ENCODE data around the gene GRID2. TPM values are rescaled to one million over a fixed set of nuclear protein-coding genes. Genes with fewer than 3 reads are reported as not detected.

GRID2 gene
- total RNA-seq, 4 donors from 2014 or later, result not detected

DNA sequence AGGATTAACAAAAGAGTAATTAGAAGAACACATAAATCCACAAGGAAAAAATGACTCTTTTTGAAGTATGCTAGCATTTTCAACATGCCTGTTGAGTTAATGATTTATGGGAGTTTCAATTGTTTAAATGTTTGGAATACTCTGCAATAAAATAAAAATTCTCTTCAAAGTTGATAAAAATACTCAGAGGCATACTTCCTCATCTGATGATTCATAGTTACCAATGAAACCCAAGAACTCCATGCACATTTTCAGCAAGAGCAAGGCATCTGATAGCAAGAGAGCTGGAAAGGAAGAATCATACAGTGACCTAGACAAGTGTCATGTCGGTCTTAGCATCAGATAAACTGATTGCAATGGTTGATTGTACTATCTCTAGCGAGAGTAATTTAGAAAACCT, 1081.1 kb downstream of the GRID2 start:
- no peak for ATAC-seq (ENCODE audit: low FRiP score)
- TF ChIP-seq, protein P1, sequence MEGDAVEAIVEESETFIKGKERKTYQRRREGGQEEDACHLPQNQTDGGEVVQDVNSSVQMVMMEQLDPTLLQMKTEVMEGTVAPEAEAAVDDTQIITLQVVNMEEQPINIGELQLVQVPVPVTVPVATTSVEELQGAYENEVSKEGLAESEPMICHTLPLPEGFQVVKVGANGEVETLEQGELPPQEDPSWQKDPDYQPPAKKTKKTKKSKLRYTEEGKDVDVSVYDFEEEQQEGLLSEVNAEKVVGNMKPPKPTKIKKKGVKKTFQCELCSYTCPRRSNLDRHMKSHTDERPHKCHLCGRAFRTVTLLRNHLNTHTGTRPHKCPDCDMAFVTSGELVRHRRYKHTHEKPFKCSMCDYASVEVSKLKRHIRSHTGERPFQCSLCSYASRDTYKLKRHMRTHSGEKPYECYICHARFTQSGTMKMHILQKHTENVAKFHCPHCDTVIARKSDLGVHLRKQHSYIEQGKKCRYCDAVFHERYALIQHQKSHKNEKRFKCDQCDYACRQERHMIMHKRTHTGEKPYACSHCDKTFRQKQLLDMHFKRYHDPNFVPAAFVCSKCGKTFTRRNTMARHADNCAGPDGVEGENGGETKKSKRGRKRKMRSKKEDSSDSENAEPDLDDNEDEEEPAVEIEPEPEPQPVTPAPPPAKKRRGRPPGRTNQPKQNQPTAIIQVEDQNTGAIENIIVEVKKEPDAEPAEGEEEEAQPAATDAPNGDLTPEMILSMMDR (IDR thresholded peaks at IDR 0.05), result no peak
- DNase-seq (ENCODE audit: low spot score), result no peak

GRCh38 chr4:93394545-93395081, 1090.8 kb downstream of the GRID2 start:
- no peak for ATAC-seq (ENCODE audit: low FRiP score)

GRCh38 chr4:93396272-93396671, 1092.5 kb downstream of the GRID2 start:
- TF ChIP-seq, protein P1 (IDR thresholded peaks at IDR 0.05), result no peak
- DNase-seq (ENCODE audit: low spot score), result no peak
- no peak for ATAC-seq (ENCODE audit: low FRiP score)

More at GRCh38 chr4:93394545-93395081, 1090.8 kb downstream of the GRID2 start:
- TF ChIP-seq, protein P1 (IDR thresholded peaks at IDR 0.05), result no peak
- DNase-seq (ENCODE audit: low spot score), result no peak

DNA sequence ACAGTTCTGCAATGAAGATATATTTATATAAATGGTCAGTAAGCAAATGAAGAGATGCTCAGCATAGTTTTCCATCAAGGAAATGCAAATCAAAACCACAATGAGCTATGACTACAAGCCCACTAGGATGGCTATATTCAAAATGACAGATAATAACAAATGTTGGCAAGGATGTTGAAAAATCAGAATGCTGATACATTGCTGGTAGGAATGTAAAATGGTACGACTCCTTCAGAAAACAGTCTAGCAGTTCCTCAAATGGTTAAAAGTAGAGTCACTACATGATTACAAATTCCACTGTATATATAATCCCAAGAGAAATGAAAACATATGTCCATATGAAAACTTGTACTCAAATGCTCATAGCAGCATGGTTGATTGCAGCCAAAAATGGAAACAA, 1099.8 kb downstream of the GRID2 start:
- ATAC-seq (ENCODE audit: low FRiP score) (no peak), DNase-seq (ENCODE audit: low spot score) (no peak)
- TF ChIP-seq, protein P1 (IDR thresholded peaks at IDR 0.05), result no peak

DNA sequence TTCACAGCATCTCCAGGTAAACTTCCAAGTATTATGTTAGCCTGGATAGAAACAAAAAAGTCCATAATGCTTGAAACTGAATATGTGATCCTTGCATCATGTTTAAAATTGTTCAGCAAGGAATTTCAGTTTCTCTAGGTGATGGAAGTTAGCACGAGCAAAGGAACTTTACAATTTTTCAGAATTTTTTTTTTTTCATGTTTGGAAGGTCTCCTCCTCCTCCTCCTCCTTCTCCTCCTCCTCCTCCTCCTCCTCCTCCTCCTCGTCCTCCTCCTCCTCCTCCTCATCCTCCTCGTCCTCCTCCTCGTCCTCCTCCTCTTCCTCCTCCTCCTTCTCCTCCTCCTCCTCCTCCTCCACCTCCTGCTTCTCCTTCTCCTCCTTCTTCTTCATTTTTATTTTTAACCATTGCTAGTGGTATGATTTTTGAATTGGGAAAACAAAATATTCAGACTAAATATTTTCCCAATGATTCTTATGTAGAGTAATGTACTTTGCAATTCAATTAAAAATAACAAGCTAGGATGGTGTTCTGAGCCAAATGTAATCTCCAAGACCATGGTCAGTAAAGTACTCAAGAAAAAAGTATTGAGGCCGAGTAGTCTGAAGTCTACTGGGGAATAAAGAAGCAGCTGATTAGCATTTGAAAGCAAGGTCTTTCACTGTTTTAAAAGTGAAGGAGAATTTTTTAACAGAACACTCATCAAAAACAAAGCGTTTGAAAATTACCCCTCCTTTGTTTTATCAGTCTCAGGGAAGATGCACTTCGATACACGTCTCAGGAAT, 1103.9 kb downstream of the GRID2 start:
- DNase-seq (ENCODE audit: low spot score) (no peak), ATAC-seq (ENCODE audit: low FRiP score) (no peak)
- TF ChIP-seq, protein P1 (IDR thresholded peaks at IDR 0.05), result no peak

- ATAC-seq (ENCODE audit: low FRiP score), result no peak
- TF ChIP-seq, protein P1 (IDR thresholded peaks at IDR 0.05), result no peak
Observed at GRCh38 chr4:93409035-93409434, 1105.3 kb downstream of the GRID2 start.

DNA sequence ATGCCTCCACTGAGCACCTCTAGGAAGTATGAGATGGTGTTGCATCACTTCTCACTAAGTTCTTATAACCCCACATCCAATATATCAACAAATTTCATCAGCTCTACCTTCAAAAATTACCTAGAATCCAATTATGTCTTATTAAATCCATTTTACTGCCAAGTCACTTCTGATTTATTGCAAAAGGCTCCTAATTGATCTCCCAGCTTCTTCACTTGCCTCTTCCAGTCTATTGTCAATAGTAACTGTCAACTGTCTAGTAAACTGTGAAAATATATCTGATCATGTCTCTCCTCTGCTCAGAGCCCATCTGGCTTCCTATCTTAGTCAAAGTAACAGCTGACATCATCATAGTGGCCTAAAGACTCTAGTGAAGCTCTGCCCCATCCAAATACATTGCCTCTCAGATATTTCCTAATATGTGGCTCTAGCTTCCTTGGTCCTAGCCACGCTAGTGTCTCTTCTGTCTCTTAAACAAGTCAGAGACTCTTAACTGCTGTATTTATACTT, 1110.3 kb downstream of the GRID2 start:
- TF ChIP-seq, protein P1 (IDR thresholded peaks at IDR 0.05), result no peak
- DNase-seq (ENCODE audit: low spot score) (no peak), ATAC-seq (ENCODE audit: low FRiP score) (no peak)

More at GRCh38 chr4:93409035-93409434, 1105.3 kb downstream of the GRID2 start:
- DNase-seq (ENCODE audit: low spot score), result no peak

Data from omental fat pad (tissue), 4 donors.